ENCODE measurements around the gene MGAT4A.
"Not testable (repeated sequence)": the region's sequence is repeated elsewhere in the genome, so short reads cannot be mapped to it uniquely, and the experiment has no call there.

Gene MGAT4A

DNA sequence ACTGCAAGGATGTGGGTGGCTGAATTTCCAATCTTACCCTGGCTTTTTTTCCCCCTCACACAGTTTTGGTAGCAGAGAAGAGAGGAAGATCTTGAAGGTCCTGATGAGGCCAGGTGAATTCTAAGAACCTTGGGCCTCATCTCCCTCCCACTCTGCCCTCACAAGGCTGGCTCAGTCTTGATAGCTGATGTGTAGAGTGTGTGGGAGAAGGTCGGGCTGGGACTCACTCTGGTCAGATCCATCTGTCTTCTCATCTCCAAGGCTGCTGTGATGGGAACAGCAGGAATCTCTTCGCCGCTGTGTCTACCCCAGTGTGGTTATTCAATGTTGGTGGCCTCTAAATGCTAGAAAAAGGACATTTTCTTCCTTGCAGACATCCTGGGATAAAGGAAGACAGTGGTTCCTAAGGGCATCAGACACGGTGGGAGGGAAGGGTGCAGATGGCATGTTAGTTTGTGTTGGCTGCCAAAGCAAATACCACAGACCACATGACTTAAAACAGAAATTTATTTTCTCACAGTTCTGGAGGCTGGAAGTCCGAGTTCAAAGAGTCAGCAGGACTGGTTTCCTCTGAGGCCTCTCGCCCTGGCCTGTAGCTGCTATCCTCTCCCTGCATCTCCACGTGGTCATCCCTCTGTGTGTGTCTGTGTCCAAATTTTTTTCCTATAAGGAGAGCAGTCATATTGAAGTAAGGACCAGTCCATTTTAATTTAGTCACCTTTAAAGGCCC, 37.6 kb upstream of the MGAT4A start:
- ATAC-seq (peak; percentile 46), DNase-seq (peak in 1 of 2 donors; percentile 25)
- Mint-ChIP-seq H3K4me3 (peak overlapping the region; percentile 58 to 66), H3K27me3 (no peaks in the 10 kb centered on the region), H3K27ac (peak overlapping the region; percentile 40 to 76), H3K9me3 (no peaks in the 10 kb centered on the region), H3K4me1 (peaks cover 86% of the 10 kb centered on the region)

DNA sequence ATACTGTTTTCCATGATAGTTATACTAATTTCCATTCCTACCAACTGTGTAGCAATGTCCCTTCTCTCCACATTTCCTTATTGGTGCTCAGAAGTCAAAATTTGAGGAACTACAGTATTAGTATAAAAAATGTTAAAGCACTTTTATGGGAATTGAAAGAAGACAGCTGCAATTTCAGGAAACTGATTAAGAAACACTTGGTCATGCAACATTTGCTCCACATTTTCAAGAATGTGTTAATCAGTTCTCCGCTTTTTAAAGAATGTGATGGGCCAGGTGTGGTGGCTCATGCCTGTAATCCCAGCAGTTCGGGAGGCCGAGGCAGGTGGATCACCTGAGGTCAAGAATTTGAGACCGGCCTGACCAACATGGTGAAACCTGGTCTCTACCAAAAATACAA, 33.6 kb upstream of the MGAT4A start:
- H3K4me1 Mint-ChIP-seq, result peaks cover 85% of the 10 kb centered on the region

DNA sequence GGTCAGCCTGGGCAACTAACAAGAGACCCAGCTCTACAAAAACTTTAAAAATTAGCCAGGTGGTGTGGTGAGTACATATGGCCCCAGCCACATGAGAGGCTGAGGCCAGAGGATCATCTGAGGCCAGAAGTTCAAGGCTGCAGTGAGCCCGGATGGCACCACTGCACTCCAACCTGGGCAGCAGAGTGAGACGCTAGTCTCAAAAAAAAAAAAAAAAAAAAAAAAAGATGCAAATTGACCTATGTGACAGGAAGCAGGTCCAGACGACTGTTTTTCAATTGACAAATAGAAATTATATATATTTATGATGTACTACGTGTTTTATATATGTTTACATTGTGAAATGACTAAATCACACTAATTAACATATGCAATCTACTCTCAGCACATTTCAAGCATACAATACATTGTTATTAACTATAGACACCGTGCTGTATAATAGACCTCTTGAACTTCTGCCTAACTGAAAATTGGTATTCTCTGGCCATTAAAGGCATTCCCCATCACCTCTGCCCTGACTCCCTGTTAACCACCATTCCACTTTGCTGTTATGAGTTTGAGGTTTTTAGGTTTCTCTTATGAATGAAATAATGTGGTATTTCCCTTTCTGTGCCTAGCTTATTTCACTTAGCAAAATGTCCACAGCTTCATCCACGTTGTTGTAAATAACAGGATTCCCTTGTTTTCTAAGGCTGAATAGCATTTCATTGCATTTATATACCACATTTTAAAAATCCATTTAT, 32.4 kb upstream of the MGAT4A start:
- H3K4me1 Mint-ChIP-seq, result peaks cover 86% of the 10 kb centered on the region
- DNase-seq (no peak), ATAC-seq (no peak)
- no peak overlapping the region for H3K4me3 Mint-ChIP-seq
- H3K27ac Mint-ChIP-seq, result no peak overlapping the region
- H3K9me3 Mint-ChIP-seq, result no peaks in the 10 kb centered on the region
- no peaks in the 10 kb centered on the region for H3K27me3 Mint-ChIP-seq

More for the DNA sequence above, 33.6 kb upstream of the MGAT4A start:
- H3K27me3 Mint-ChIP-seq, result no peaks in the 10 kb centered on the region
- ATAC-seq (no peak), DNase-seq (no peak)
- no peaks in the 10 kb centered on the region for H3K9me3 Mint-ChIP-seq
- no peak overlapping the region for H3K27ac Mint-ChIP-seq
- no peak overlapping the region for H3K4me3 Mint-ChIP-seq

DNA sequence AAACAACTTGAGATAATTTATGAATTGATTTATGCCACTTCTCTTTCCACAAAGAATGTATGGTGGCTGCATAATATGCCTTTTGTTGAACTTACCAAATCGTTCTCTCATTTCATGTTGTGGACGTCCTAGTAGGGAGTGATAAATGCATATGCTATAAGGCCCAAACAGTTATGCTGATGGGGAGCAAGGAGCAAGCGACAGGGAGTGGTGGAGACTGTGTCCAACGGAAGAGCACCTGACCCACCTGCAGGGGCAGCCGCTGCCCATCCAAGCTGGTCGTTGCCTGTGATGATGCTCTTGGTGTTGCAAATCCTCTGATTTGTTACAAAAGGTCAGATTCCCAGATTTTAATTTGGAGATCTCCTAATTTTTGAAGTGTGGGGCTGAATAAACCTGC, 31.0 kb upstream of the MGAT4A start:
- Mint-ChIP-seq H3K9me3 (no peaks in the 10 kb centered on the region), H3K4me1 (peaks cover 86% of the 10 kb centered on the region), H3K27ac (no peak overlapping the region), H3K27me3 (no peaks in the 10 kb centered on the region), H3K4me3 (peak overlapping the region in 1 of 2 donors; percentile 51)
- ATAC-seq, result no peak
- no peak for DNase-seq

DNA sequence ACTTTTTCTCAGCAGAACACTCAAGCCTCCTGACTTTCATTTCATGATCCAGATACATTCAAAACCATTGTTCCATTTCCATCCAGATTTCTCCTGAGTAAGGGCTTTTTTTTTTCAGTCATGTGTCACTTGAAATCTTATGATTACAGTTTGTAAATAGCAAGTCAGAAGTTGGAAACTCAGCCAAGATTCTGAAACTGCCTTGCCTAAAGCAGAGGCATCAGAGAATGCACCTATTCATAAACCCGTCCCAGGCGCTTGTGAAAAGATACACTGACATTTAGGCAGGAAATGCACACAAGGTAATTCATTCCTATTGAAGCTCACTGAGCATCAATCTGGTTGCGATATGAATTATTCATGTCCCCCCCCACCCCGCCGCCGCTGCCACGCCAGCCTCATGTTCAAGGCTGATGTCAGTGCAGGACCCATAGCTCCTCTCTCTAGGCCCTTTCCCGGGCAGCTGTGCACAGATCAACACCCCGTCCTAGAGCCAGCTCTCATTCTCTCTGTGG, 30.4 kb upstream of the MGAT4A start:
- peaks cover 81% of the 10 kb centered on the region for H3K4me1 Mint-ChIP-seq
- ATAC-seq, result peak; percentile 74
- no peaks in the 10 kb centered on the region for H3K27me3 Mint-ChIP-seq
- DNase-seq, result peak; percentile 41 to 59
- H3K4me3 Mint-ChIP-seq, result peak overlapping the region; percentile 51 to 57
- peak overlapping the region in 1 of 2 donors; percentile 55 for H3K27ac Mint-ChIP-seq
- no peaks in the 10 kb centered on the region for H3K9me3 Mint-ChIP-seq

DNA sequence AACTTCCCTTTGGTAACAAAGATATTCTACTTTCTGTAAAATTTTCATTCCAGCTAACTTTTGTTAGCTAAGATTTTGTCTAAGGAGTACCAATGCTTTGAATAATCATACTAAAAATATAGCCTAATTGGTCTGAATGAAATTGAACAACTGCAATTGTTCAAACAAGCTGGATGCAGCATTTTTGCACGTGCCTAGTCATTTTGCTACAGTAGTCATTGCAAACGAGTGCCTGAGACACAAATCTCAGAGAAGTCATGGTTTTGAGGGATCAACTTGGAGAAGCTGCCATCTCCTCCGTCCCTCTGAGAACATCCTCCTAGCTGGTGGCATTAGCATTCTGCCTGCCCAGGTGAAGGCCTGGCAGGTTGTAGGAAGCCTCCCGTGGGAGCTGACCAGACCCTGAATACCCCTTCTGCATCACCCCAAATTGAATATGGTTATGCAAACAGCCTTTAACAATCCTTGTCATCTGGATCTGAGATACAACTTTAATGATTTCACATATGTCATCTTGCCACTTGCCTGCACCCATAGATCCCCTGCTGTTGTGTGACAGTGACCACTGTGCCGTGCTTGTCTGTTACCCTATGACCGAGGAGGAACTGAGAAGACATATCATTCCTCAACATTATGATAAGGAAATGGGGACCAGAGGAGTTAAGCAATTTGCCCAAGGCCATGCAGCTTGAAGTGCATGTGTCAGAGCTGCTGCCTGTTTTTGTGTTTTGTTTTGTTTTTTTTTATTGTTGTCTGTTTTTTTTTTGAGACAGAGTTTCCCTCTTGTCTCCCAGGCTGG, 29.1 kb upstream of the MGAT4A start:
- DNase-seq, result no peak
- Mint-ChIP-seq H3K27ac (no peak overlapping the region), H3K9me3 (no peaks in the 10 kb centered on the region), H3K27me3 (no peaks in the 10 kb centered on the region), H3K4me3 (no peak overlapping the region), H3K4me1 (peaks cover 72% of the 10 kb centered on the region)
- ATAC-seq, result no peak

DNA sequence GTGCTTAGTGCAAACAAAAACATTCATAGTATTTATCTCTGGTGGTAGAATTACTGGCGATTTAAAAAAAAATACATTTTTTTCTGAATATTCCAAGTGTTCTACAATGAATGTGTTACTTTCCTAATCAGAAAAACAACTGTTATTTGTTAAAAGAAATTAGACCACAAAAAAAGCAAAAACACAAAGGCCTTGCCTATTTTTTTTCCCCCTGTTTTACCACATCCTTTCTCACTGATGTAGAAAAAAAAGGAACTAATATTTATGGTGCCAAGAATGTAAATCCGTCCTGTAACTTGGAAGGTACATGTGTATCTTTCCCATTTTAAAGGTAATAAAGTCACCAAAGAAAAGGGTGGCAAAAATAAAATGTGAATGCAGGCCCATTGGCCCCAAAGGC, 28.4 kb upstream of the MGAT4A start:
- Mint-ChIP-seq H3K9me3 (no peaks in the 10 kb centered on the region), H3K27me3 (no peaks in the 10 kb centered on the region), H3K4me1 (peaks cover 72% of the 10 kb centered on the region), H3K27ac (no peak overlapping the region), H3K4me3 (no peak overlapping the region)
- DNase-seq (no peak), ATAC-seq (no peak)

DNA sequence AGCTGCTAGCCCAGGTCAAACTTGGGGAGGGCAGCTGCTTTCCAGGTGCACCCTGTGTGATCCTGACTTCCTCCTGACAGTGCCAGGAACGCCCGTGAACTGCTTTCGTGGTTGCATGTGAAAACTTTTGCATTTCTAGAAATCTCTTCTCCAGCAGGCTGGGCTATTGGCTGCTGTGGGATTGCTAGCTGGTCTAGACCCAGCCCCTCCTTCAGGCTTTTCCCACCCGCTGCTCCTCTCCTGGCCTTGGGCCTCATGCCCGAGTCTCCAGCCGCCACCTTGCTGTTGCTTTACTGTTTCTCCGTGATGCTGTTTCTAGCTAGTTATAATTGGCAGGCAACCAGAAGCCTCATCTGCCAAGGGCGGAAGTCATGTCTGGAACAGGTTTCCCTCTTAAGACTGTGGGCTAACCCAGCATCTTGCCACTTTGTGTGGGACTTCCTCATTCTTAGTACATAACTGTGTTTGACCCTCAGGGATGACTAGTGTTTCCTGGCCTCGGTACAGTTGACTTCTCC, 27.0 kb upstream of the MGAT4A start:
- Mint-ChIP-seq H3K4me3 (peak overlapping the region; percentile 84 to 87), H3K27me3 (no peaks in the 10 kb centered on the region), H3K4me1 (peaks cover 62% of the 10 kb centered on the region), H3K27ac (peak overlapping the region; percentile 94 to 97), H3K9me3 (no peaks in the 10 kb centered on the region)
- DNase-seq (peak; percentile 29 to 52), ATAC-seq (peak; percentile 87)

DNA sequence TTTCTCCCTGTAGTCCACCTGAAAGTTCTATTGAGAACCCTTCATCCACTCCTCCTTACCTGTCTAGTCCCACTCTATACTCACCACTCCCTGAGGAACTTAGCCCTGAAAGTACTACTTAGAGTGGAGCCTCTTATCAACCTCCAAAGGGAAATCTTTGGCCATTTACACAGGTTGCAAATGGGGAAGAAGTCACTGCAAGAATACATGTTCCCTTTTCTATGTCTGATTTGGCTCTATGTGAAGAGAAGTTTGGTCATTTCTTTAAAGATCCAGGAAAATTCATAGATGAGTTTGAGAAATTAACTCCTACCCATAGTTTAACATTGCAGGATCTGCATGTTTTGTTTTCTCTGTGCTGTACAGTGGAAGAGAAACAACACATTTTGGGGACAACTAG, 22.9 kb upstream of the MGAT4A start:
- Mint-ChIP-seq H3K4me1 (peaks cover 27% of the 10 kb centered on the region), H3K27ac (no peak overlapping the region), H3K4me3 (no peak overlapping the region), H3K9me3 (peaks cover 0 to 4% of the 10 kb centered on the region in 2 donors), H3K27me3 (no peaks in the 10 kb centered on the region)
- ATAC-seq, result no peak
- no peak for DNase-seq

DNA sequence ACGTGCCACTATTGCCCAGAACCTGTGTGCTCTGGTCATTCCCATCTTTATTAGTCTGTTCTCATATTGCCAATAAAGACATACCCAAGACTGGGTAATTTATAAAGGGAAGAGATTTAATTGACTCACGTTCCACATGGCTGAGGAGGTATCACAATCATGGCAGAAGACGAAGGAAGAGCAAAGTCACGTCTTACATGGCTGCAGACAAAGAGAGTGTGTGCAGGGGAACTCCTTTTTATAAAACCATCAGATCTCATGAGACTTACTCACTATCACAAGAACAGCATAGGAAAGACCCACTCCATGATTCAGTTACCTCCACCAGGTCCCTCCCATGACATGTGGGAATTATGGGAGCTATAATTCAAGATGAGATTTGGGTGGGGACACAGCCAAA, 21.8 kb upstream of the MGAT4A start:
- H3K4me1 Mint-ChIP-seq, result peaks cover 27% of the 10 kb centered on the region
- H3K27ac Mint-ChIP-seq, ATAC-seq, DNase-seq, H3K9me3 Mint-ChIP-seq, H3K27me3 Mint-ChIP-seq, H3K4me3 Mint-ChIP-seq: not testable (repeated sequence)

DNA sequence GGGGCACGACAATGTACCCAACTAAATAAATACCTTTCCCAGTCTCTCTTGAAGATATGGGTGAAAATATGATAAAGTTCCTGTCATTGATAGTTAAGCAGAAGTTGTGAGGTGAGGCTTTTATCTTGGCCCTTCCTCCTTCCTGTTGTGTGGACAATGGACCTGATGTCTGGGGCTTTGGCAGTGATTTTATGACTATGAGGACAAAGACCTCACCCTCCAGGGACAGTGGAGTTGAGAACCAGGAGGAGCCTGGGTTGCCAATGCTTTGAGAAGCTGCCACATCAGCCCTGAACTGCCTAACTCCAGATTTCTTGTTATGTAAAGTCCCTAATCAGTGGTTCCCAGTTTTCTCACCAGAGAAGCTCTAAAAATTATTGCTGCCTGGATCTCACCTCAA, 20.8 kb upstream of the MGAT4A start:
- Mint-ChIP-seq H3K4me3 (no peak overlapping the region), H3K27ac (no peak overlapping the region), H3K9me3 (peaks cover 0 to 4% of the 10 kb centered on the region in 2 donors), H3K4me1 (peaks cover 21% of the 10 kb centered on the region), H3K27me3 (no peaks in the 10 kb centered on the region)
- DNase-seq, result no peak
- ATAC-seq, result no peak

DNA sequence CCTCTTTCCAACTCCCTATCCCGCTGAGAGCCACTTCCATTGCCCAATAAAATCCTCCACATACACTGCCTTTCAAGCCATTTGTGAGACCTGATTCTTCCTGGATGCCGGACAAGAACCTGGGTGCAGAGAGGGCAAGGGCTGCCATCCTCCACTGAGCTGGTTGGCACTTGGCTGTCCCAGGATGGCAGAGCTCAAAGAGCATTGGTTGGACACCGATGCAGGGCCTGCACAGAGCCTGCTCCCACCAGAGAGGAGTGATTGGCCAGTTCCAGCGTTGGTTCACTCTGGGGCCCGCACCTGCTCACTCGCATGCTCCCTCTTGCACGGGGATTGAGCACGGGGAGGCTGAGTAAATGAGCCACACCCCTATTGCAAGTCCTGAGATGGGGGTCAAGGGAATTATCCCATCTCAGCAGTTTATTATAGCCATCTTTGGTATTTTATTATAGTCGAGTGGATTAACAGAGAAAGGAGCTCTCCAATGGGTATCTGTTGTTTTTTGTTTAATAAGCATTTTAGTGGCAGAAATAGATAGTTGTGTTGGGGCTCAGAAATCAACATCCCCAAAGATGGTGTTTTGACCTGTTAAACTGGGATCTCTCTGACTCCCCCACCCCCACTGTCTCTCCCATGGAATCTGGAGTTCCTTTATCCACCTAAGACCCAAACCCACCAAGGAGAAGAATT, 19.8 kb upstream of the MGAT4A start:
- Mint-ChIP-seq H3K4me3 (no peak overlapping the region), H3K27me3 (no peaks in the 10 kb centered on the region), H3K27ac (no peak overlapping the region), H3K4me1 (peaks cover 22% of the 10 kb centered on the region), H3K9me3 (peaks cover 0 to 4% of the 10 kb centered on the region in 2 donors)
- DNase-seq, result no peak
- ATAC-seq, result no peak

DNA sequence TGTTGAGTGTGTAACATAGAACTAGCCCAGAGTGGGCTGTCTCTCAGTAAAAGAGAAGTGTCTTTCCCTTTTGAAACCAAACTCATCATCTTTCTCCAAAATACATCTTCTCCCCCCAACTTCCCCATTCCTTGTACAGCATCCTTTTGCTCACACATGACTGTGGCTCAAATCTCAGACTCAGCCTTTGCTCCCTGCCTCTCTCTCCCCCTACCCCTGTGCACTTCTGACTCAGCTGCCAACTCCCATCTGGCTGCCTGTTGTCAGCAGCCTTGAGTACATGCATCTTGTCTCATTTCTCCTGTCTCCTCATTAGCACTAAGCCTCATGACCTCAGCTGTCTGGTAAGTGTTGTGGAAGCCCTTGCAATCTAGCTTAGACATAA, 18.1 kb upstream of the MGAT4A start:
- Mint-ChIP-seq H3K4me1 (peaks cover 37% of the 10 kb centered on the region), H3K9me3 (peaks cover 4 to 11% of the 10 kb centered on the region in 2 donors), H3K4me3 (no peak overlapping the region), H3K27me3 (no peaks in the 10 kb centered on the region), H3K27ac (peak overlapping the region; percentile 37 to 46)
- DNase-seq (no peak), ATAC-seq (peak; percentile 37)

DNA sequence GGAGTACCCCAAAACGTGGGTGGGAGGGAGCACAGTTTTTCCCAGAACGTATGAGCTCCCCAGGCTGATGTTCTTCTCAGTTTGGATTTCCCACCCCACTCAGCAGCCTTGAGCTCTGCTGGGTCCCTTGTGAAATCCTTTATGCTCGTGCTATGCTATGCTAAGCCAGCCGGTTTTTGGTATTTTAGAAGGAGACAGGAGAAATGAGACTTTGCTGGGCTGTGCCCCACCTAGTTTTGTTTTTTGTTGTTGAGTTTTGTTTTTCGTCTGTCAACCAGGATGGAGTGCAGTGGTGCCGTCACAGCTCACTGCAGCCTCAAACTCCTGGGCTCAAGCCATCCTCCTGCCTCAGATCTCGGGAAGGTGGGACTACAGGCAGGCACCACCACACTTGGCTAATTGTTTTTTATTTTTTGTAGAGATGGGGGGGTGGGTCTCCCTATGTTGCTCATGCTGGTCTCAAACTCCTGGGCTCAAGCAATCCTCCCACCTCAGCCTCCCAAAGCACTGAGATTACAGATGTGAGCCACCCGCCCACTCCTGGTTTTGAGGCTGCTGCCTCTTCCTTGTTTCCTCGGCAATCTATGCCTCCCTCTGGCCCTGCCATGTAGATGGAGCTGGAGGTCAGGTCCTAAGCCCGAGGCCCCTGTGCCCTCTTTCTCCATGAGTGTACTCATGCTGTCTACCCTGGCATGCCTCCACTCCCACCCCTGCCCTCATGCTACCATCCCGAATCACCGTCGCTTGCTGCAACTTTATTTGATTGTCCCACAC, 17.5 kb upstream of the MGAT4A start:
- Mint-ChIP-seq H3K27ac (peak overlapping the region; percentile 37 to 46), H3K4me1 (peaks cover 40% of the 10 kb centered on the region), H3K4me3 (no peak overlapping the region), H3K27me3 (no peaks in the 10 kb centered on the region), H3K9me3 (peaks cover 4 to 11% of the 10 kb centered on the region in 2 donors)
- no peak for ATAC-seq
- no peak for DNase-seq
